CD4-positive, alpha-beta T cell treated with Interleukin-17A for 4 hours (primary cell): ENCODE measurements around the gene ANO10.

ENCODE experiments used
- DNase-seq: peaks from one replicate; pipeline ENCODE4 v3.0.0-alpha.2; 2020; ENCODE audit warnings: mixed read lengths

The ANO10 gene

GRCh38 chr3:43340403-43340802, 281.4 kb downstream of the ANO10 start:
- no peak for DNase-seq

GRCh38 chr3:43338295-43338694, 283.5 kb downstream of the ANO10 start:
- DNase-seq: no peak

GRCh38 chr3:43335799-43336198, 286.0 kb downstream of the ANO10 start:
- DNase-seq: no peak

GRCh38 chr3:43334976-43335375, 286.8 kb downstream of the ANO10 start:
- DNase-seq: no peak

GRCh38 chr3:43331381-43331780, 290.4 kb downstream of the ANO10 start:
- DNase-seq: no peak

- DNase-seq: no peak
Observed at GRCh38 chr3:43330981-43331380, 290.8 kb downstream of the ANO10 start.

GRCh38 chr3:43328653-43329052, 293.2 kb downstream of the ANO10 start:
- DNase-seq: no peak

GRCh38 chr3:43327582-43327979, 294.2 kb downstream of the ANO10 start:
- no peak for DNase-seq

- DNase-seq: no peak
Observed at GRCh38 chr3:43326891-43327581, 294.8 kb downstream of the ANO10 start.

GRCh38 chr3:43323541-43323940, 298.3 kb downstream of the ANO10 start:
- no peak for DNase-seq

- no peak for DNase-seq
Observed at GRCh38 chr3:43320288-43320687, 301.5 kb downstream of the ANO10 start.

GRCh38 chr3:43319794-43320193, 302.0 kb downstream of the ANO10 start:
- no peak for DNase-seq

GRCh38 chr3:43319376-43319775, 302.4 kb downstream of the ANO10 start:
- DNase-seq: no peak

- DNase-seq: no peak
Observed at GRCh38 chr3:43317461-43318316, 304.1 kb downstream of the ANO10 start.

GRCh38 chr3:43316783-43317460, 304.9 kb downstream of the ANO10 start:
- no peak for DNase-seq
